Endothelial cell of umbilical vein (primary cell): ENCODE measurements around the gene AAMDC. TPM values are rescaled to one million over a fixed set of nuclear protein-coding genes. Genes with fewer than 3 reads are reported as not detected.
"Not testable (repeated sequence)": the region's sequence is repeated elsewhere in the genome, so short reads cannot be mapped to it uniquely, and the experiment has no call there.

Experiments
- BruUV-seq: library from RNA; stranded (reverse); fragments of 400-500 nt; replicated peaks from 2 replicates; lab custom pipeline; 2021; lab: Mats Ljungman, UMichigan
- CTCF ChIA-PET: fragments of 300-600, 350-600 bp; sonication (Branson Sonifier 250); formaldehyde crosslinking; loops from one replicate; lab custom pipeline; 2021; ENCODE audit warnings: antibody characterized with exemption, inconsistent platforms; lab: Charles Lee
- POLR2A ChIA-PET: fragments of 300-600, 350-600 bp; sonication (Branson Sonifier 250); formaldehyde crosslinking; loops from one replicate; lab custom pipeline; 2021; ENCODE audit warnings: antibody characterized with exemption, inconsistent platforms; lab: Charles Lee
- DNase-seq: peaks from one replicate; pipeline ENCODE4 v3.0.0-alpha.2; 2011; ENCODE audit warnings: low read depth, low spot score
- FAIRE-seq: peaks from 2 replicates; lab custom pipeline; 2011; peaks lifted over from hg19 to GRCh38; lab: Jason Lieb, UNC
- H2AFZ ChIP-seq: 2 replicates; pipeline ENCODE4 v1.6.0; 2012; ENCODE audit warnings: low read depth, low read length, control low read depth, inconsistent platforms
- H3K27ac ChIP-seq: 2 replicates; pipeline ENCODE4 v1.5.1; 2011; ENCODE audit warnings: low read depth, mild to moderate bottlenecking, control low read depth, low read length, moderate library complexity; ENCODE audit not compliant: insufficient read depth
- H3K27me3 ChIP-seq, 2 experiments: 2 replicates each; pipeline versions ENCODE4 v1.6.0 to v1.6.1; 2011; ENCODE audit warnings: low read length in 2 of 2, mixed read lengths in 1 of 2; ENCODE audit not compliant: control insufficient read depth in 2 of 2, insufficient read depth in 2 of 2
- H3K36me3 ChIP-seq, 2 experiments: 2 replicates in 1 of 2; 3 replicates in 1 of 2; pipeline ENCODE4 v1.5.1; 2011; ENCODE audit warnings: low read length in 2 of 2, mild to moderate bottlenecking in 1 of 2, moderate library complexity in 1 of 2; ENCODE audit not compliant: control insufficient read depth in 2 of 2, insufficient read depth in 2 of 2; ENCODE audit errors: extremely low read depth in 1 of 2
- H3K4me1 ChIP-seq: 3 replicates; pipeline ENCODE4 v1.5.1; 2011; ENCODE audit warnings: mild to moderate bottlenecking, low read length; ENCODE audit not compliant: control insufficient read depth, insufficient read depth; ENCODE audit errors: extremely low read depth
- H3K4me2 ChIP-seq: 2 replicates; pipeline ENCODE4 v1.6.1; 2011; ENCODE audit warnings: low read length, control low read depth, mixed read lengths; ENCODE audit not compliant: insufficient read depth
- H3K4me3 ChIP-seq, 3 experiments: fragments of 200-600 bp in 1 of 3; sonication (generic), shearing (Covaris generic) in 1 of 3; replicated peaks in 1 of 3; 2 replicates each; pipeline ENCODE4 v1.5.1; 2011 to 2016; ENCODE audit warnings: control low read depth in 3 of 3, low read length in 3 of 3, mild to moderate bottlenecking in 2 of 3, inconsistent platforms in 1 of 3, low read depth in 1 of 3, moderate library complexity in 1 of 3; ENCODE audit not compliant: insufficient read depth in 1 of 3
- H3K79me2 ChIP-seq: 2 replicates; pipeline ENCODE4 v1.6.0; 2012; ENCODE audit warnings: low read length, inconsistent platforms; ENCODE audit not compliant: control insufficient read depth, insufficient read depth
- H3K9ac ChIP-seq: replicated peaks from 2 replicates; pipeline ENCODE3; 2011; ENCODE audit warnings: low read length, control low read depth; ENCODE audit not compliant: insufficient read depth; ENCODE audit errors: extremely low read depth
- H3K9me1 ChIP-seq: replicated peaks from 3 replicates; pipeline ENCODE4 v1.6.0; 2011; ENCODE audit warnings: mild to moderate bottlenecking, low read length; ENCODE audit not compliant: control insufficient read depth, insufficient read depth; ENCODE audit errors: extremely low read depth
- H3K9me3 ChIP-seq: replicated peaks from 2 replicates; pipeline ENCODE4 v1.5.1; 2012; ENCODE audit warnings: low read length, inconsistent platforms; ENCODE audit not compliant: control insufficient read depth, insufficient read depth
- H4K20me1 ChIP-seq: replicated peaks from 2 replicates; pipeline ENCODE3; 2011; ENCODE audit warnings: mild to moderate bottlenecking, low read length; ENCODE audit not compliant: control insufficient read depth, insufficient read depth; ENCODE audit errors: extremely low read depth
- EZH2 ChIP-seq: IDR thresholded peaks from 2 replicates; pipeline ENCODE4 v1.6.1; 2012; ENCODE audit warnings: borderline replicate concordance, low read depth, mild to moderate bottlenecking, moderate library complexity, low read length, inconsistent platforms; ENCODE audit not compliant: severe bottlenecking
- FOS ChIP-seq: IDR thresholded peaks from 2 replicates; pipeline ENCODE4 v1.6.1; 2011; ENCODE audit warnings: mild to moderate bottlenecking, low read length, moderate library complexity, borderline replicate concordance; ENCODE audit not compliant: insufficient read depth
- GATA2 ChIP-seq: IDR thresholded peaks from 2 replicates; pipeline ENCODE4 v1.7.0; 2011; ENCODE audit warnings: low read depth, mild to moderate bottlenecking, moderate library complexity, mixed read lengths, low read length; ENCODE audit not compliant: insufficient read length, insufficient read depth
- JUN ChIP-seq: IDR thresholded peaks from 2 replicates; pipeline ENCODE4 v1.6.1; 2011; ENCODE audit warnings: borderline replicate concordance, low read depth; ENCODE audit not compliant: insufficient read length, insufficient read depth
- MYC ChIP-seq: IDR thresholded peaks from one replicate; pipeline ENCODE4 v1.6.1; 2011; ENCODE audit warnings: mild to moderate bottlenecking, low read depth, low read length
- POLR2A ChIP-seq: IDR thresholded peaks from 2 replicates; pipeline ENCODE4 v1.6.1; 2012; ENCODE audit warnings: low read depth, mild to moderate bottlenecking, control low read depth, low read length
- POLR2AphosphoS5 ChIP-seq: IDR thresholded peaks from 2 replicates; pipeline ENCODE4 v1.6.1; 2012; ENCODE audit warnings: low read depth, mild to moderate bottlenecking, control low read depth, low read length, moderate library complexity; ENCODE audit not compliant: insufficient read depth
- dilution Hi-C: fragments of 300-500 bp; cut with MboI; formaldehyde crosslinking; loops from one replicate; pipeline ENCODE4 v1.15.0; 2019; ENCODE audit warnings: low sequenced_read_pairs; ENCODE audit not compliant: extremely low pct_ligation_motif_present
- intact Hi-C: fragments of 100-400 bp; cut with micrococcal nuclease; formaldehyde crosslinking; loops from one replicate; pipeline ENCODE4 v1.10.0; 2022
- polyA plus RNA-seq, 4 experiments: library from polyadenylated mRNA; depleted of rRNA in 3 of 4; stranded (reverse) in 3 of 4; unstranded in 1 of 4; fragments of >200 nt; gene quantifications; 2 replicates each; pipeline versions ENCODE4 v1.2.1 to v1.2.3, GENCODE V29; 2011 to 2012; ENCODE audit warnings: missing spikeins in 1 of 4
- total RNA-seq: library from RNA; stranded (reverse); gene quantifications from 2 replicates; pipeline ENCODE4 v1.2.3, GENCODE V29; 2021
- TF ChIP-seq, protein P1 (sequence below), 2 donors: IDR thresholded peaks; 1 replicate in 1 of 2; 2 replicates in 1 of 2; pipeline ENCODE4 v1.5.1; 2011; ENCODE audit warnings: low read length in 2 of 2, mild to moderate bottlenecking in 2 of 2, moderate library complexity in 2 of 2, control low read depth in 1 of 2, inconsistent platforms in 1 of 2, low read depth in 1 of 2; ENCODE audit not compliant: insufficient read depth in 1 of 2; ENCODE audit errors: extremely low read depth in 1 of 2
- TF ChIP-seq, protein P2 (sequence below): IDR thresholded peaks from 2 replicates; pipeline ENCODE4 v1.6.1; 2011; ENCODE audit not compliant: insufficient read depth, insufficient read length

AAMDC gene
- total and polyA plus RNA-seq, 2 donors (not counting 3 experiments of a cell fraction or from before 2014, with no cell fraction given): 48.1 to 51.0 TPM

DNA sequence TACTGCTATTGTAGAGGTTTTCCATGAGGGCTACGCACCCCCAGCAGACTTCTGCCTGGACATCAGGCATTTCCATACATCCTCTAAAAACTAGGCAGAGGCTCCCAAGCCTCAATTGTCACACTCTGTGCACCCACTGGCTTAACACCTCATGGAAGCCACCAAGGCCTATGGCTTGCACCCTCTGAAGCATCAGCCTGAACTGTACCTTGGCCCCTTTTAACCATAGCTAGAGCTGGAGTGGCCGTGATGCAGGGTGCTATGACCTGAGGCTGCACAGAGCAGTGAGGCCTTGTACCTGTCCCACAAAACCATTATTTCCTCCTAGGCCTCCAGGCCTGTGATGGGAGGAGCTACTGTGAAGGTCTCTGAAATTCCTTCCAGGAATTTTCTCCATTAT lies 33.9 kb downstream of the AAMDC start:
- Histone ChIP-seq H3K9me1 (no peaks in the 10 kb centered on the region), H3K4me3 (no peak overlapping the region), H3K4me1 (no peaks in the 10 kb centered on the region), H2AFZ (no peak overlapping the region), H3K27me3 (no peaks in the 10 kb centered on the region), H3K9me3 (peaks cover 7% of the 10 kb centered on the region), H3K79me2 (no peaks in the 10 kb centered on the region), H3K36me3 (peaks cover 3 to 6% of the 10 kb centered on the region in 2 experiments), H4K20me1 (no peaks in the 10 kb centered on the region), H3K27ac (no peak overlapping the region), H3K4me2 (no peak overlapping the region), H3K9ac (no peak overlapping the region)
- POLR2A ChIA-PET: no interaction called here
- no peak for TF ChIP-seq GATA2
- TF ChIP-seq, protein P1, sequence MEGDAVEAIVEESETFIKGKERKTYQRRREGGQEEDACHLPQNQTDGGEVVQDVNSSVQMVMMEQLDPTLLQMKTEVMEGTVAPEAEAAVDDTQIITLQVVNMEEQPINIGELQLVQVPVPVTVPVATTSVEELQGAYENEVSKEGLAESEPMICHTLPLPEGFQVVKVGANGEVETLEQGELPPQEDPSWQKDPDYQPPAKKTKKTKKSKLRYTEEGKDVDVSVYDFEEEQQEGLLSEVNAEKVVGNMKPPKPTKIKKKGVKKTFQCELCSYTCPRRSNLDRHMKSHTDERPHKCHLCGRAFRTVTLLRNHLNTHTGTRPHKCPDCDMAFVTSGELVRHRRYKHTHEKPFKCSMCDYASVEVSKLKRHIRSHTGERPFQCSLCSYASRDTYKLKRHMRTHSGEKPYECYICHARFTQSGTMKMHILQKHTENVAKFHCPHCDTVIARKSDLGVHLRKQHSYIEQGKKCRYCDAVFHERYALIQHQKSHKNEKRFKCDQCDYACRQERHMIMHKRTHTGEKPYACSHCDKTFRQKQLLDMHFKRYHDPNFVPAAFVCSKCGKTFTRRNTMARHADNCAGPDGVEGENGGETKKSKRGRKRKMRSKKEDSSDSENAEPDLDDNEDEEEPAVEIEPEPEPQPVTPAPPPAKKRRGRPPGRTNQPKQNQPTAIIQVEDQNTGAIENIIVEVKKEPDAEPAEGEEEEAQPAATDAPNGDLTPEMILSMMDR (IDR thresholded peaks at IDR 0.05; ENCODE audit: extremely low read depth in 1 of 2, insufficient read depth in 1 of 2, low read depth in 1 of 2, low read length in 2 of 2): no peak
- no peak for TF ChIP-seq JUN
- no peak for TF ChIP-seq FOS
- no peak for TF ChIP-seq EZH2
- no peak for TF ChIP-seq POLR2A
- no peak for TF ChIP-seq MYC
- TF ChIP-seq POLR2AphosphoS5: no peak
- TF ChIP-seq, protein P2, sequence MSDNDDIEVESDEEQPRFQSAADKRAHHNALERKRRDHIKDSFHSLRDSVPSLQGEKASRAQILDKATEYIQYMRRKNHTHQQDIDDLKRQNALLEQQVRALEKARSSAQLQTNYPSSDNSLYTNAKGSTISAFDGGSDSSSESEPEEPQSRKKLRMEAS: no peak
- DNase-seq (no peak), FAIRE-seq (no peak)
- BruUV-seq: no TSS peak
- intact Hi-C loops: no loop called here
- dilution Hi-C loops: no loop called here
- CTCF ChIA-PET: no interaction called here

DNA sequence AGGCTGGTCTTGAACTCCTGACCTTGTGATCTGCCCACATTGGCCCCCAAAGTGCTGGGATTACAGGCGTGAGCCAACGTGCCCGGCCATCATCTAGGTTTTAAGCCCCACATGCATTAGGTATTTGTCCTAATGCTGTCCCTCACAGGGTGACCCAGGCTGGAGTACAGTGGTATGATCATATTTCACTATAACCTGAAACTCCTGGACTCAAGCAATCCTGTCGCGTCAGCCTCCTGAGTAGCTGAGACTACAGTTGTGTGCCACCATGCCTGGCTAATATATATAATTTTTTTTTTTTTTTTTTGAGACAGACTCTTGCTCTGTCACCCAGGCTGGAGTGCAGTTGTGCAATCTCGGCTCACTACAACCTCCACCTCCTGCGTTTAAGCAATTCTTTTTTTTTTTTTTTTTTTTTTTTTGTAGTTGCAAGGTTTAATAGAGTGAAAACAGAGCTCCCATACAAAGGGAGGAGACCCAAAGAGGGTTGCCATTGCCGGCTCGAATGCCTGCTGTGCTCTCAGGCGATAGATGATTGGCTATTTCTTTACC lies 37.0 kb downstream of the AAMDC start:
- H3K9ac ChIP-seq, FAIRE-seq, BruUV-seq, H3K36me3 ChIP-seq, H3K4me2 ChIP-seq, H3K9me3 ChIP-seq, H3K4me3 ChIP-seq, H3K9me1 ChIP-seq, CTCF ChIA-PET, DNase-seq, dilution Hi-C loops, H3K27ac ChIP-seq, POLR2A ChIA-PET, H3K27me3 ChIP-seq, H3K4me1 ChIP-seq, H3K79me2 ChIP-seq, intact Hi-C loops, H4K20me1 ChIP-seq, H2AFZ ChIP-seq: not testable (repeated sequence)

DNA sequence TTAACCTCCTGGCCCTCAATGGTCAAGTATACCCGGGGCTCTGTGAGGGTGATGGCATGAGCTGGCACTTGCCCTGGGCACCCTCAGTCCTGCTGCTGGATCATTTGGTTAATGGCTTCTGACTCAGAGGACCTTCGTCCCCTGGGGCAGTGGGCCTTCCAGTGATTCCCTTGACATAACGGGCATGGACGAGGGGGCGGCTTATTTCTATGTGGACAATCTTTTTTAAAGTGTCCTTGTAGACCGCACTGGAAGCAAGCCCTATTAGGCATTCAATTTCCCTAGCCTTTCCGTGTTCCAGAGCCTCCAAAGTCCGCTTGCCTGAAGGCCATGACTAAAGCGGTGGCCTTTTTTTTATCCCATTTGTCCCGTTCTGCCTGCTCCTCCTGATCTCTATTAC lies 40.5 kb downstream of the AAMDC start:
- FAIRE-seq, POLR2A ChIA-PET, CTCF ChIA-PET, H3K27ac ChIP-seq, H3K4me1 ChIP-seq, BruUV-seq, H4K20me1 ChIP-seq, H3K4me3 ChIP-seq, dilution Hi-C loops, intact Hi-C loops, H3K79me2 ChIP-seq, DNase-seq, H2AFZ ChIP-seq, H3K9me3 ChIP-seq, H3K27me3 ChIP-seq, H3K9ac ChIP-seq, H3K36me3 ChIP-seq, H3K4me2 ChIP-seq, H3K9me1 ChIP-seq: not testable (repeated sequence)
